ENCODE measurements around the gene FHOD3. TPM values are rescaled to one million over a fixed set of nuclear protein-coding genes. Genes with fewer than 3 reads are reported as not detected.

The FHOD3 gene
- total RNA-seq, 1 donor from 2014 or later = 2.5 TPM

DNA sequence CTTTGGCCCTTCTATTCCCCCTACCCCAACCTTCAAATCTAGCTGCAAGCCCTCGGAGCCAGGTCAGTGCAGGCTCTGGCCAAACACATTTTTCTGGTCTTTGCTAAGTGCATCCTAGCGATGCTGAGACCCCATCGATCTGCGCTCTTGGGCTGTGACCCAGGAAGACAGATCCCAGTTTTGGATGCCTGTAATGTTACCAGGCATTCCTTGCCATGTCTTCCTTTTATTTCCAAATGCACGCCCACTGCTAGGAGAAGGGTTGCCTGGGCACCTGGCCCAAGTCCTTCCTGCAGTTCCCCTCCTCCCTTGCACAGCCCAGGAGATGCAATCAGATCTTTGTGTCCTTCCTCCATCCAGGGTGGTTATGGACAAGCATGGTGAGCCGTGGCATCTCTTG is 406.6 kb downstream of the FHOD3 start:
- Histone ChIP-seq H3K36me3 (no peaks in the 10 kb centered on the region), H3K4me1 (no peaks in the 10 kb centered on the region), H3K9me3 (no peaks in the 10 kb centered on the region), H3K27ac (no peak overlapping the region), H3K4me3 (no peak overlapping the region), H3K27me3 (ENCODE audit: low read depth) (no peaks in the 10 kb centered on the region)
- DNase-seq = no peak
- no peak for ATAC-seq
- intact Hi-C loops (cut with DNase I) = no loop called here
- TF ChIP-seq CTCF (IDR thresholded peaks at IDR 0.05) = no peak

GRCh38 chr18:36706134-36706881 is 408.8 kb downstream of the FHOD3 start:
- DNase-seq (no peak), ATAC-seq (no peak)
- no peak overlapping the region for H3K4me3 ChIP-seq
- no peaks in the 10 kb centered on the region for H3K27me3 ChIP-seq (ENCODE audit: low read depth)
- H3K9me3 ChIP-seq = no peaks in the 10 kb centered on the region
- no peaks in the 10 kb centered on the region for H3K4me1 ChIP-seq
- no peaks in the 10 kb centered on the region for H3K36me3 ChIP-seq
- TF ChIP-seq CTCF (IDR thresholded peaks at IDR 0.05) = no peak
- H3K27ac ChIP-seq = no peak overlapping the region
- intact Hi-C loops (cut with DNase I) = no loop called here

- Histone ChIP-seq H3K36me3 (no peaks in the 10 kb centered on the region), H3K27ac (no peak overlapping the region), H3K4me3 (no peak overlapping the region), H3K9me3 (no peaks in the 10 kb centered on the region), H3K27me3 (ENCODE audit: low read depth) (no peaks in the 10 kb centered on the region), H3K4me1 (no peaks in the 10 kb centered on the region)
- DNase-seq = no peak
- no peak for ATAC-seq
- intact Hi-C loops (cut with DNase I) = no loop called here
- no peak for TF ChIP-seq CTCF (IDR thresholded peaks at IDR 0.05)
Measured at GRCh38 chr18:36708366-36708765, 410.9 kb downstream of the FHOD3 start.

DNA sequence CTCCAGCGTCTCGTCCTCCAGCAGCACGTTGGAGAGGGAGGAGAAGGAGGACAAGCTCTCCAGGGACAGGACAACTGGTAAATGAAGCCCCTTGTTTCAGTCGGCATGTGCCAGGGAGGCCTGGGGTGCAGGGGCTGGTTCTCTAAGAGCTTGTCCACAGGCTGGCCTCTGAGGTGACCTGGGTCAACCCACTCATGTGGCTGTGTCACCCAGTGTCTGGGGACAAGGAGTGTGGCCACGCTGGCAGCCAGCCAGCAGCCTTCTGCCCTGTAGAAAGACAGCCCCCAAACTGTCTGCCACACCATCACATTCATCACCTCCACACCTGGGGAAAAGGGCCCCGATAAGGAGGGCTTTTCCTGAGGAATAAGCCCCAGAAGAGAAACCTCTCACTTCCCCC is 411.8 kb downstream of the FHOD3 start:
- intact Hi-C loops (cut with DNase I) = no loop called here
- no peaks in the 10 kb centered on the region for H3K27me3 ChIP-seq (ENCODE audit: low read depth)
- H3K36me3 ChIP-seq = no peaks in the 10 kb centered on the region
- H3K4me3 ChIP-seq = no peak overlapping the region
- TF ChIP-seq CTCF (IDR thresholded peaks at IDR 0.05) = no peak
- DNase-seq (no peak), ATAC-seq (no peak)
- H3K9me3 ChIP-seq = no peaks in the 10 kb centered on the region
- no peak overlapping the region for H3K27ac ChIP-seq
- H3K4me1 ChIP-seq = no peaks in the 10 kb centered on the region

DNA sequence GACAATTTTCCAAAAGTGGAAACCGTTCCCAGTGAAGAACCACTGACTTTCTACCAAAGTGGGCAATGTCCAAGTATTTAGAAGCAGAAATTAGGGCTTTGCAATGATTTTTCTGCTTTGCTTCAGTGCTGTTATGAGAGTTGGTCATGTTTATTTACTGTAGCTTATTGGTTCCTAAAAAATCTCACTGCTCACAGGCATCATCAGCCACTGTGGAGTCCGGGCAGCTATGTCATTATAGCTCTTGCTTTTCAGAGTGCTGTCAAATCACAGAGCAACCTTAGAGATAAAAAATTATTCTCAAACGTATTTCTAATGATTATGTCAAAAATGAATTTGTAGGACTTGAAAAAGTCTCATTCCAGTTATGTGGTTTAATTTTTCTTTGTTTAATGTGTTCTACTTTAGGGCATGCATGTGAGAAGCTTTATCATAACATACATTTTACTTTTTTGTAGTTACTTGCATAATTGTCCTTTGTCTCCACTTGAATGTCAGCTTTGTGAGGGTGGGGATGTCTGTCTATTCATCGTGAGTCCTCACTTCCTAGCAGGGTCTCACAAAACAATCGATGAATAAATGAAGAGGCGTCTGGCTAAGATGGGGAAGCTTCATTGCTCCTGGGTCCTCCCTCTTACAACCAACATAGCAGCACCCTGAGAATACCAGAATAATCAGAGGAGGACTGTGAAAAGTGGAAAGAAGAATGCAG is 413.7 kb downstream of the FHOD3 start:
- Histone ChIP-seq H3K27me3 (ENCODE audit: low read depth) (no peaks in the 10 kb centered on the region), H3K36me3 (no peaks in the 10 kb centered on the region), H3K4me1 (no peaks in the 10 kb centered on the region), H3K9me3 (no peaks in the 10 kb centered on the region), H3K4me3 (no peak overlapping the region), H3K27ac (no peak overlapping the region)
- ATAC-seq (no peak), DNase-seq (no peak)
- no peak for TF ChIP-seq CTCF (IDR thresholded peaks at IDR 0.05)
- intact Hi-C loops (cut with DNase I) = no loop called here

Data from lower lobe of right lung (tissue), 2 donors.